GM21360 (cell line): Measurements from ENCODE around the gene EEPD1.
"Not testable (repeated sequence)": the region's sequence is repeated elsewhere in the genome, so short reads cannot be mapped to it uniquely, and the experiment has no call there.

Experiments
- ATAC-seq: cut with Tn5 transposase; IDR thresholded peaks from one replicate; pipeline ENCODE4 v1.9.1; 2021; ENCODE audit warnings: mild to moderate bottlenecking, moderate library complexity; ENCODE audit not compliant: unreplicated experiment

The EEPD1 gene

DNA sequence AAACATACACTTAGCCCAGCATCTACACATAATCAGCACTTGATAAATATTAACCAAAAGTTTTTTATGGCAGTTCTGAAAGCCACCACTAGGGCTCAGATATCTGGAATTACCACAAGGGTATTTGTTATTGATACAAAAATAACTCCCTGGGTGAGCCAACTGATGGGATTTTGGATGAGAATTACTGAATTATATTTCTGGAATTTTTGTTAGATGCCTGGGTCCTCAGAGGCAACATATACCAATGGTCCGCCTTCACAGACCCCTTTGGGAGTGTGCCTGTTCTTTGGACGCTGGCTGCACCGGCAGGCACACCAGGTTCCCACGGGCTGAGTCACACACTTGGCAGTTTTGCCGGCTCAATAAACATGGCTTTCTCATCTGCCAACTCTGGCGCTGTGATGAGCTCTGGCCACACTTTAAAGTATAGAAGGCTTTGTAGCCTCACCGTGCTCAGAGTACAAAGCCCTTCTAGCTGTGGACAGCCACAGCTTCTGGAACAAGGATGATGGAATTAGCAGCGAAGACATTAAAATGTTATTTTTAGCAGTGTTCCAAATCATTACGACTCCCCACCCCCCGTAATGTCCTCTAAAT lies 24.5 kb upstream of the EEPD1 start:
- no peak for ATAC-seq

DNA sequence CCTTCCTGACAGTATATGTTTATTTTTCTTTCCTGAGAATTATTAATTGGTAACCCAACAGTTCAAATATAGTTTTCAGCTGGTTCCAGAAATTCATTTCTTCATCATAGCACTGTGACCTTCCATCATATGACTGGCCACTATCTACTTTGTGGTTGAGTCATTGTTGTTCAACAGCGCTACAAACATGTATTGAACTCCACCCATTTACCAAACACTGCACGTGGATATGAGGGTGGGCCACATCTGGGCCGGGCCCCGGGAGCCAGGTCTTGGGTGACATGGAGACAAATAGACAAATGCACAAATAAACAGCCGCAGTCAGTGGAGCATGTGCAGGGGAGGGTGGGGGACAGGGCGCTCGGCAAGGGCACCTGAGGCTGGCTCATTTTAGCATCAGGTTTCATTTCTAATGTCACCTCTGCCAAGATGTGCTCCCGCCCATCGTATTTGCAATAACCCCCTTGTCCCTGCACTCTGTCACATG lies 24.0 kb upstream of the EEPD1 start:
- no peak for ATAC-seq

DNA sequence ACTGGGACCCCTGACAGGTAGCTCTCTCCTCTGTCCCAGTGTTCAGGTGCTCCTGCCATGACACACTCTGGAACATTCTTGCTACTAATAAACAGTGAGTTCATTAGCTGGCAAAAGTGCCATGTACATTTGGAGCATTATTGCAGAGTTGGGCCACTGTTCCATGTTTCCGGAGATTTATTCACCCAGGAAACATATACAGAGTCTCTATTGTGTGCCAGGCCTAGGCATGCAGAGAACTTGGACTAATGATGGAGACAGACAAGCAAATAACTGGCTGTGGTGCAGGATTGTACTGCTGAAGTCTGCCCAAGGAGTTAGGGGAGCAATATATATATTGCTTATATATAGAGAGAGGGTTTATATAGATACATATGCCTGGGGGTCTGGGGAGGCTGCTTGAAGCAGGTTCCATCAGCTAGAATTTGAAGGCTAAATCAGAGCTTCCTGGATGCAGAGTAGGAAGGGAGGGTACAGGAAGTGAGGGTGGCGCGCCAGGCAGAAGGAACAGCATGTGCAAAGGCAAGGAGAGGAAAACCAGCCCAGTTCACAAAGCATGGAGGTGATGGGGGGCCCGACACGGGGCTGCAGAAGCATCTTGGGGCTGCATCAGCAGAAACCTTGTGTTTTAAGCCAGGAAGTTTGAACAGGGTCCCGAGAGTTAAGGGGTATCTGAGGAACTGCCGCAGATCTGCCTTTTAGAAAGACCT lies 22.7 kb upstream of the EEPD1 start:
- ATAC-seq, result no peak

DNA sequence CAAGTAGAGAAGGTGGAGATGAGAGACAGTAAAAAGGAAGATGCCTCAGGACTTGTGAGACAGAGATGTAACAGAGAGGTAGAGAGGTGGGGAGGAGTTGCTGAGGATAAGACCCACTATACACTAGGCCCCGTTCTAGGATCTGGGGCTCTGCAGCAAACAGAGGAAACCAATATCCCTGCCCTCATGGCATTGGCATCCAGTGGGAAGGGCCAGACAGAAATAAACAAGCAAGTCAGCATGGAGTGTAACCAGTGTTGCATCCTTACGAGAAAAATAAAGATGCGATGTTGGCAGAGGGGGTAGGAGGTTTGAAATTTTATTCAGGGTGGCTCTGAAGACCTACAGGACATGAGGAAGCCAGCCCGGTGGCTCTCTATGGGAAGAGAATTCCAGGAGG lies 22.0 kb upstream of the EEPD1 start:
- no peak for ATAC-seq

DNA sequence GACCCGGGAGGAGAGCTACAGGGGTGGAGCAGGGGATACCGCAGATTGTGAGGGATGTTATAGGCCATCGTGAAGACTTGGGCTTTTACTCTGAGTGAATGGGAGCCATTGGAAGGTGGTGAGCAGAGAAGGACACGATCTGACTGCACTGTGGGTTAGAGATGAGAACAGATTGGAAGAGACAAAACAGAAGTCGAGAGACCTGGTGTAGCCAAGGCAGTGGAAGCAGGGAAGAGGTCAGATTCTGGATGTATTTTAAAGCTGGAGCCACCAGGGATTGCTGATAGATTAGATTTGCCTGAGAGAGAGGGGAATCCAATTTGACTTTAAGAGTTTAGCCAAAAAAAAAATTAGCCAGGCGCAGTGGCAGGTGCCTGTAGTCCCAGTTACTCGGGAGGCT lies 21.6 kb upstream of the EEPD1 start:
- no peak for ATAC-seq

GRCh38 chr7:36132012-36132411 lies 21.0 kb upstream of the EEPD1 start:
- ATAC-seq, result no peak

- ATAC-seq, result no peak
Observed at GRCh38 chr7:36135700-36136099, 17.4 kb upstream of the EEPD1 start.

GRCh38 chr7:36137258-36137657 lies 15.8 kb upstream of the EEPD1 start:
- no peak for ATAC-seq

DNA sequence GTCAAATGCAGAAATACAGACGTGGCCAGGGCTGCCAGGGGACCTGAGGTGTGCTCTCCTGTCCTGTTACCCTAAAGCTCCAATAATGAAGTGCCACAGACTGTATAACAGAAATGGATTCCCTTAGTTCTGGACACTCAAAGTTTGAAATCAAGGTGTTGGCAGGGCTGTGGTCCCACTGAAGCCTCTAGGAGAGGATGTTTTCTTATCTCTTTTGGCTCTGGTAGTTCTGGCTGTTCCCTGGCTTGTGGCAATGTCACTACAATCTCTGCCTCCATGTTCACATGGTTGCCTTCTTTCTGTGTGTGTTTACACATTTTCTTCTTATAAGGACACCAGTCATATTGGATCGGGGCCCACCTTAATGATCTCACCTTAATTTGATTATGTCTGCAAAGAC lies 15.3 kb upstream of the EEPD1 start:
- no peak for ATAC-seq

GRCh38 chr7:36138209-36138608 lies 14.8 kb upstream of the EEPD1 start:
- ATAC-seq, result no peak

DNA sequence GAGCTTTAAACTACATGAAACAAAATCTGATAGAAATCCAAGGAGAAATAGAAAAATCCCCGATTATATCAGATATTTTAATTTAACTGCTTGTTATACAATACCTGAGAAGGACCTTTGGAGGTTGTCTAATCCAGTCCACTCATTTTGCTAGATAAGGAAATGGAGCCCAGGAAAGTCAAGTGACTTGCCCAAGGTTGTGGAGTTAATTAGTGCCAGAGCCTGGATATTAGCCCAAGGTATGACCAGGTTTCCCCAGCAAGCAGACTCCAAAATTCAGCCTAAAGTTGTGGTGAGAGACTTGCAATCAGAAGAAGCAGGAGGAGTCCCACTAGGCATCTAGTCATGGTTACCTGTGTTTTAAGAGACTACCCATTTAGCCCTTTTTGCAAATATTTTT lies 11.7 kb upstream of the EEPD1 start:
- no peak for ATAC-seq

DNA sequence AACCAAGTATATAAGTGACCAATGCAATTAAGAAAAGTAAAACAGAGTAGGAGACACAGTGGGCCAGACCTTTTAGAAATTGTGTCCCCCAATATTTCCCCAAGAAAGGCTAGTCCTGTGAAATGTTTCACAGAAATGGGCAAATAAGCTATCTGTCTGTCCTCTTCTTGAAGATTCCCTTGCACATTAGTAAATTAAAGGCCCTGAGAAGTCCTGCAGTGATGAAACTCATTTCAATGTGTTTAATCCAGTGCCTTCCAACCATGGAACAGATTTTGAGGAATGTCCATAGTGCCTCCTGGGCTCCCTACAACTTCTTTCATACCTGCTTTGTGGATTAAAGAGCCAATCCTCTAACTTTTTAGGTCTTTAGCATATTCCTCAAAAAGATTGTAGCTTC lies 11.2 kb upstream of the EEPD1 start:
- no peak for ATAC-seq

DNA sequence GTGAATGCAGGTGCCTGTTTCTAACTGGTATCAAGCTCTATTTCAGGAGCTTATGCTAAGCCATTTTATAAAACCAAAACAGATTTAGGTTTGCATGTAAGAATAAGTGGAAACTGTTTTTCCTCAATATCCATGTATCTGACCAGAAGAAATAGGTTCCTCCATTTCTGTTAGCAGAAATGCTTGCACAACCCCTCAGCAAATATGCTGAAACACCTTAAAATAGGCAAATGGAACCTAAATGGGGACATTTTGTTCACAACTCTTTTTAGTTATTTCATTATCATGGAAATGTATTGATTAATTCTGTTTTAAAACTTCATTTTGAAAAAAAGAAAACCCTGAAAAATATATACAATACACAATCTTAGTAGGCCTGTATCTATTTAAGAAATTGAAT lies 8.9 kb upstream of the EEPD1 start:
- ATAC-seq, result no peak

DNA sequence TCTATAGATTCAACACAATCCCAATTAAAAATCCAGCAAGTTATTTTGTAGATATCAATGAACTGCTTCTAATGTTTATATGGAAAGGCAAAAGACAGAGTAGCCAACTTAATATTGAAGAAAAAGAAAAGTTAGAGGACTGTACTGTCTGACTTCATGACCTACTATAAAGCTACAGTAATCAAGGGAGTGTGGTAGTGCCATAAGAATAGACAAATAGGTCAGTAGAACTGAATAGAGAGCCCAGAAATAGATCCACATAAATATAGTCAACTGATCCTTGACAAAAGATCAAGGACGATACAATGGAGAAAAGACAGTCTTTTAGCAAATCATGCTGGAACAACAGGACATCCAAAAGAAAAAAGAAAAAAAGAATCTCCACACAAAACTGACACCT lies 7.4 kb upstream of the EEPD1 start:
- no peak for ATAC-seq

DNA sequence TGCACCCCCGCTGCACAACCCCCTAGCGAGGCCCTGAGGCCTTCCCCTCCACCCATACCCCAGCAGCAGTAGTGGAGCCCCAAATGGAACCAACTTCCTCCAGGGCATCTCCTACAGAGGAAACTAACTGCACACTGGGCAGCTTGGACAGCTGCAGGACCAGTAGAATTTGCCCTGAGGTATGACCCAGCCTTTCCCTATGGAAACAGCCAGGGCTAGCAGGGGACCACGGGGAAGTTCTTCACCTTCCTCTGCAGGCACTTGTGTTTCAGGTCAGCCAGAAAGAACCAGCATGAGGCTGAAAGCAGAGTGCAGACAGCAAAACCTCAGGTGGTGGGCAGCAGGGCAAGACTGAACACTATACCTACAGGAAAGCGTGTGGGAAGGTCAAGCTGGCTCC lies 5.7 kb upstream of the EEPD1 start:
- no peak for ATAC-seq

DNA sequence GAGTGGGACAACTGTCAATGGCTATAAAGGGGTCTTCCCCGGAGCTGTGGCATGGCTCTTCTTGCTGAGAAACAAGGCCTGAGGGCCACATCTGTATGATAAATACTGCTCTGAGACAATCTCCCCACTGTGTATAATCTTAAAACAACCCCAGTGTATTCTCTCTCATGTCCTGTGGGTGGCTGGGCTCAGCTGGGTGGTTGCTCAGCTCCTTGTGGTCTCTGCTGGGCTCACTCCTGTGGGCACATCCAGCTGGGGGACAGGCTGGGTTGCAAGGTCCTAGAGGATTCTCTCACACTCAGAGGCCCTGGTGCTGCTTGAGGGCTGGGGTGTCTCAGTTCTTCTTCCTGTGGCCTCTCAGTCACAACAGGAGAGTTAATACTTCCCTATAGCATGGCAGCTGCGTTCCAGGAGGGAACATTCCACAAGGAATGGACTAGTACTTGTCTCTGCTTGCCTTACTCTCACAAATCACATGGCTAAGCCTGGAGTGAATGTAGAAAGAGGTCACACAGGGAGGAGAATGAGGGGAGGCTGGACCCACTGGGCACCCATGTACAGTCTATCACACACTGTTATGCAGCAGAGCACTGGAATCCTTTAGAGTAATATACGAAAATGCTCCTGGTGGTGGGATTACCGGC lies 4.5 kb upstream of the EEPD1 start:
- ATAC-seq, result no peak

GRCh38 chr7:36149240-36149639 lies 3.8 kb upstream of the EEPD1 start:
- not testable (repeated sequence) for ATAC-seq

DNA sequence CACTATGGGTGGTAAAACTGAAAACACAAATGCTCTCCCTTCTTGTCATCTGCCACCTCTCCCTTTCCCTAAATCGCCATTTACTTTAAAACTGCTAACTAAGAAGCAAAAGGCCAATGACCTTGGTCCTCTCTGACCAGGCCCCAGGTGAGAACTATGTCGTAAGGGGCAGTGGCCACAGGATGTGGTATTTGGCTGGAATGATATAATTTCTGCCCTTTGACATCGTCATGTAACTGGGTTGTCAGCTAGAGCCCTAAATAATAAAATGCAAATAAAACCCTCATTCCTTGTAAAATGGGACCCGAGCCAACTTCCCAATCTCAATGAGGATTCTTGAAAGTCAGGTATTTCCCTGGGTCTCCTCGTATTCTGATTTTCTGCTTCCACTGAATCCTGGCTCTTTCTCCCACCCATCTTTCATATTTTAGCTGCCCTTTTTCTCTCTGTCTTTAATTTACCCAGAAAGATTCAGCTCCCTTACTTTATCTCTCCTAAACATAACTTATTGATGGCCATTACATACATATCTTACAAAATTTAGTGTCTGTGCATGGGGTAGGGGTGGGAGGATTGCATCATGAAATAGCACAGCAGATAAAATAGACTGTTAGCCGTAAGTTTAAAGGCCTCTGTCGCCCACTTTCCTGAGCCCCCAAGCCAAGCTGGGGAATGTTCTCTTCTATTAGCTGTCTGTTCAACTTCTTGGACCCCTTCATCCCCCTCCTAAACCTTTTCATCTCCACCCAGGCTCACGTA lies 3.2 kb upstream of the EEPD1 start:
- ATAC-seq, result no peak

DNA sequence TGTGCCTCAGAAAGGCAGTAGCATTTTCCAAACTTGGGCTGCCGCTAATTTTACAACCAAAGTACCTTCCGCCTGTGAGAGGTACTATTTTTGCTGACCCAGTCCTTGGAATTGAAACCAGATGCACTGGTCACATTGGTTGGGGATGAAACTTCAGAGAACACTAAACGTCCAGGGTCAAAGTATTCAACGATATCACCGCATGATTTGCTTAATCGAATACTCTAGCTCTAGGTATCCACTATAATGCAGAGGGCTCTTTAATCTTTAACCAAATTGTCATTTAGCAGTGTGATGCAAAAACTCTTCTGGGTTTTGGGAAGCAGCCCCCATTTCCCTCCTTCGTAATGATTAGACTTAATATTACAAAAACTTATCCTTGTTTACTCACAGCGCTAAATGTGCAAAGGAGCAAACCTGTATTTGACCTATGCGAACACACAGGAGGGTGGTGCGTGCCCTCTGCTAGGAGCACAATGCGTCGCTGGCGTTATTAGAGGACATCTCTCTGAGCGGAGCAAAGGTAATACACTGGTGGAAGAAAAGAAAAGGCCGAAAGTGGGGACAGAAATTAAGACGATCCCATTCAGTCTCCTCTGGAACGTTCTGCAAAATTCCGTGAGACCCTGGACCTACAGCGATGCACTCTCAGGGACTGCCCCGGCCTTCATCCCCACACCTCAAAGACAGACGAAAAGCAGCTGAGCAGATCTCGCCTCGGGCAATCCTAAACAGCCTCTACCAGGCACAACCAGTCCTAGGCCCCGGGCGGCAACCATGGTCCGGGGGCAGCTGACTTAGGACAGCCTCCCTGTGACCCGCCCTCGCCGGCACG lies 916 bp upstream of the EEPD1 start:
- no peak for ATAC-seq

DNA sequence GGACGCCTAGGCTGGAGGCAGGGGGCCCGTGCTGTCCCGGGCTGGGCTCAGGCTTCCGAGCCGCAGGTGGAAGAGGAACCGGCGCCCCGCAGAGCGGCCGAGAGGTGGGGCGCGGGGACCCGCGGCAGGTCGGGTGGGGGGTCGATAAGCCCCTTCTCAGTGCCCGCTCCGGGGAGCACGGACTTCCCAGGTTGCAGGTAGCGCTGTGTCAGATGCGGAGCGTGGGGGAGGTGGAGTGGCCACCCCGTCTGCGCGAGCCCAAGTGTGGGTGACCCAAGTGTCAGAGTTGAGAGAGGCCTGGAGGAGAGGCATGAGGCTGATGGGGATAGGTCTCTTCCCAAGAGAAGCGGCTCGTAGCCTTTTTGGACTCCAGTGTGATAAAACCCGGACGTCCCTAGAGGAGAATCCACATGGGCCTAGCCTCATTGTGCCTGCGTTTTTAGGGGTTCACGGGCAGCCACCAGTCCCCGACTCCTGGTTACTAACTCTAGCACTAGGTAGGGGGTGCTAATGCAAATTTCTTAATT lies 580 bp downstream of the EEPD1 start:
- peak; percentile 9 for ATAC-seq
